ENCODE results near the gene BUD23.
"Not testable (repeated sequence)": the region's sequence is repeated elsewhere in the genome, so short reads cannot be mapped to it uniquely, and the experiment has no call there.

Gene BUD23

GRCh38 chr7:73683056-73683787 lies at the start of gene BUD23, which contains the start of gene DNAJC30:
TSS of gene BUD23 (plus strand) at chr7:73683597. CDS start at chr7:73683626, 29 bp downstream.
TSS of gene DNAJC30 (minus strand) at chr7:73683453. CDS start at chr7:73683423, 30 bp downstream.
- peak; percentile 99 for DNase-seq

DNA sequence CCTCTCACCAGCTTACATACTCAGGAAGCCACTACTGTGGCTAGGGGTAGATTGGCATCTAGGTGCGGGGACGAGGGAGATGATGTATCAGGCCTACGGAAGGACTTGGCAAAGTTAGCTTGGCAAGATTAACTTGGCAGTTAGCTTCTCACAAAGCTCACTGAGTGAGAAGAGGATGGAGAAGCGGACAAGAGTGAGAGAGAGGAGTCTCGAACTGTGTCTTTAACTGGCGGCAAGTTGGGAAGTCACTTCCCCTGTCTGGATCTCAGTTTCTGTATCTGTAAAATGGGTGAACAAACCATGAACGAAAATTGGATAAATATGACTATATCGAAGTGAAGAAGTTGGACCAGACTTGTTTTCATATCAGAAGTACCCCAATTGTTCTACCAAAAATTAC lies 49.6 kb upstream of the BUD23 start:
- DNase-seq, result no peak

DNA sequence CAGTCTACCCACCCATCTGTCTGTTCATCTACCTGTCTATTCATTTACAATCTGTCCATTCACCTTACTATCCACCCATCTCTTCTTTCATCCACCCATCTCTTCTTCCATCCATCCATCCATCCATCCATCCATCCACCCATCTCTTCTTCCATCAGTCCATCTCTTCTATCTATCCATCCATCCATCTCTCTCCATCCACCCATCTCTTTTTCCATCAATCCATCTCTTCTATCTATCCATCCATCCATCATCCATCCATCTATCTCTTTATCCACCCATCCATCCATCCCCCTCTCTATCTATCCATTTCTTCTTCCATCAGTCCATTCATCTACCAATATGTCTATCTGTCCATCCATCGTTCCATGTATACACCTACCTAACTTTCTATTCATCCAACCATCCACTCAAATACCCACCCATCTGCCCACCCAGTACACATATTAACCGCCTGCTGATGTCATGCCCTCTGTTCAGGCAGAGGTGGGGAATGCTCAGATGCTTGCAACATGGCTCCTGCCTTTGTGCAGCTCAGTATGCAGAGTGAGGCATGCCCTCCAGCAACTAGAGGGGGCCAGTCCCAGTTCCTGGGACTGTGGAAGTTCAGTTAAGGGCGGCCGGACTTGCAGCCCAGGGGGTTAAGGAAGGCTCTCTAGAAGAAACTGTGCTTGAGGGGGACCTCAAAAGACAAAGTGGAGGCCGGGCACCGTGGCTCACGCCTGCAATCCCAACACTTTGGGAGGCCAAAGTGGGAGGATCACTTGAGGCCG lies 47.8 kb upstream of the BUD23 start:
- no peak for DNase-seq

DNA sequence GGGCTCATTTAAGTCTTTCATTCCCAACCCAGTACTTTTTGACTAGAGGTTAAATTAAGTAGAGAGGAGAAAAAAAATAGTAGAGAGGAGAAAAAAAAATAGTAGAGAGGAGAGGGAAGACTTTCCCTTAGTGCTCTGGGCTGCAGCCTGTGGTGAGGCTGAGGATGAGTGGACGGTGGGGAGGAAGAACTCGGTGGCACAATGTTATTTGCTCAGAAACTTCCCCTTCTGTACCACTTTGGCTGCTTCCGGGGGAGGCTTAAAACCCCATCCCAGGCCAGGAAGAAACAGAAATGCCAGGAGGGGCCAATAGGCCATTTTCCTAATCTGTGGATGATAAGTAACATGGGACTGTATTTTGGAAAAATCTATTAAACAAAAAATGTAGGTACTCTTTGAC lies 44.5 kb upstream of the BUD23 start:
- DNase-seq, result no peak

DNA sequence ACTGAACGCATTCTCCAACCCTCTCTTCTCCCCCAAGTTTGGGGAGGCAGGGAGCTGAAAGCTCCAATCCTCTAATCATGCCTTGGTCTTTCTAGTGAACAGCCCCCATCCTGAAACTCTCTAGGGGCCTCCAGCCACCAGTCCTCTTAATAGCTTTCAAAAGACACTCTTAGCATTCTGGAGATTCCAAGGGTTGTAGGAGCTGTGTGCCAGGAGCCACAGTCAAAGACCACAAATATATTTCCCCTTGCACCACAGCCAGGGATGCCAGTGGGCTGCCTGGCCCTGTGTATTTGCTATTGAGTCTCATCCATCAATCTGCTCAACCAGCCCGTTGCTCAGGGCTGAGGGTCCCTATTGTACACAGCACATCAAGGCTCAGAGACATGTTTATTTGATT lies 40.6 kb upstream of the BUD23 start:
- no peak for DNase-seq

DNA sequence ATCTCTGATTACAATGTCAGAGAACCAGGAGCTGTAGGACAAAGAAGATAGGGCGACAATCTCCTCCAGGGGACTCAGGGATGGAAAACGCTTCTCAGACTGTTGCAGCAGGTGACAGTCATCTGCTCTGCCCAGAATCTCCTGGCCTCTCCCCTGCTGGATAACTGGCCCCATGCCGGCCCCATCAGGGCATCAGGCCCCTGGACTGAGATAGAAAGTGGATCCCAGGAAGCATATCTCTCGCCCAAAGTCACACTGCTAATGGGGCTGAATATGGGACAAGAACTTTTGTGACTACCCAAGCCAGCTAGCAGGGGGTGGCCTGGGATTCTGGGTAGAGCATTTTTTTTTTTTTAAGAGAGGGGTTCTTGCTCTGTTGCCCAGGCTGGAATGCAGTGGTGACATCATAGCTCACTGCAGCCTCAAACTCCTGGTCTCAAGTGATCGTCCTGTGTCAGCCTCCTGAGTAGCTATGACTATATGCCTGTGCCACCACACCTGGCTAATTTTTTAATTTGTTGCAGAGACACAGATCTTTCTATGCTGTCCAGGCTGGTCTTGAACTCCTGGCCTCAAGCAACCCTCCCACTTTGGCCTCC lies 38.6 kb upstream of the BUD23 start:
- DNase-seq, result no peak

DNA sequence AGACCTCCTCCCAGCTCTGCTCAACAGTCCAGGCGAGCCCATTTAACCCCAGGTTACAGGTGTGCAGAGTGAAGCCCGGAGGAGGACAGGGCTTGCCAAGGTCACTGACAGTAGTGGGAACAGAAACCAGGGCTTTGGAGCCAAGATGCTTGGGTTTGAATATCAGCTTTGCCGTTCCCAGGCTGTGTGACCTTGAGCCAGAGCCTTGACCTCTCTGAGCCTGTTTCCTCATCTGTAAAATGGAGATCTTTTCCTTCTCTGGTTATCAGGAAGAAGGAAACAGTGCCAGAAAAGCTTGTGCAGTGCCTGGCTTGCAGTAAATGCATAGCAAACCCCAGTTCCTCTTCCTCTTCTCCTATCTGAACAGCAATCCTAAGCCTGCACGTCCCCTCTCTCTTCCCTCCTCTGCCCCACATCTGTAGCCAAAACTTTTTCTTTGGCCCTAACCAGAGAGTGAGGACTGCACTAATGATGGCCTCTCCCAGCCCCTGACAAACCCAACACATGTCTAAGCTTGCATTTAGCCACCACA lies 37.7 kb upstream of the BUD23 start:
- DNase-seq, result no peak

GRCh38 chr7:73646785-73647724 lies 36.3 kb upstream of the BUD23 start:
- DNase-seq, result no peak

GRCh38 chr7:73647725-73648592 lies 35.4 kb upstream of the BUD23 start:
- peak in 1 of 2 experiments; percentile 22 for DNase-seq

DNA sequence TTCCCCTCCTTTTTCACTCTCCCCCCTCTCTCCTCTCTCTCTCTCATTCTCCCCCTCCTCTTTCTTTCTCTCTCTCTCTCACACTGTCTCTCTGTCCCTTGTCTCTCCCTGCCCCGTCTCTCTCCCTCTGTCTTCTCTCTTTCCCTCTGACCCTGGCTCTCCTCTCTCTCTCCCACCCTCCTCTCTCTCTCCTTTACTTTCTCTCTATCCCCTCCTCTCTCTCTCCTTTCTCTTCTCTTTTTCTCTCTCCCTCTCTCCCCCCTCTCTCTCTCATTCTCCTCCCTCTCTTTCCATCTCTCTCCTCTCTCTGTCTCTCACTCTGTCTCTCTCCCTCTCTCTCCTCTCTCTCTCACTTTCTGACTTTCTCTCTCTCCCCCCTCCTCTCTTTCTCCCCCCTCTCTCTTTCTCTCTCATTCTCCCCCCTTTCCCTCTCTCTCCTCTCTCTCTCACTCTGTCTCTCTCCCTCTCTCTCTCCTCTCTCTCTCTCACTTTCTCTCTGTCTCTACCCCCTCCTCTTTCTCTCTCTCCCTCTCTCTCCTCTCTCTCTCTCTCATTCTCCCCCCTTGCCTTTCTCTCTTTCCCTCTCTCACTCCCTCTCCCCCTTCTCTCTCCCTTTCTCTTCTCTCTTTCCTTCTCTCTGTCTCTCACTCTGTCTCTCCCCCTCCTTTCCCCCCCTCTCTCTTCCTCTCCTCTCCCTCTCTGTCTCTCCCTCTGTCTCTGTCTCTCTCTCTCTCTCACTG lies 34.6 kb upstream of the BUD23 start:
- no peak for DNase-seq

- no peak for DNase-seq
Measured at GRCh38 chr7:73649576-73649975, 33.8 kb upstream of the BUD23 start.

DNA sequence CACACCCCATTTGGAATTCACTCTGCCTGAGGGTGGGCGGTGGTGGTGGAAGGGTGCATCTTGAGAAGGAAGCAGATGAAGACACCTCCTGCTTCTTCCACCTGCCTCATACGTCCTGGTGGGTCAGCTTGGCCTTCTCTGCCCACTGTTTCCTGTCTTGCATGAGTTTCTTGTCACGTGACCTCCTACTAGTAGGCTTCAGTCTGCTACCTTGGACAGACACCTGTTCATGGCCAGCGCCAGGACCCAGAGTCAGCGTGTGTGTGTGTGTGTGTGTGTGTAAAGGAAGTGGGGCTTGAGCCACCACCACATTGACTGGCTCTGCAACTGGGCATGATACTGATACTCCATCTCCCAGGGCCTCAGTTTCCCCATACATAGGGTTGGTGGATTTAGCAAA lies 32.9 kb upstream of the BUD23 start:
- no peak for DNase-seq

GRCh38 chr7:73652541-73652949 lies 30.9 kb upstream of the BUD23 start:
- DNase-seq, result no peak

GRCh38 chr7:73655309-73655708 lies 28.1 kb upstream of the BUD23 start:
- not testable (repeated sequence) for DNase-seq

DNA sequence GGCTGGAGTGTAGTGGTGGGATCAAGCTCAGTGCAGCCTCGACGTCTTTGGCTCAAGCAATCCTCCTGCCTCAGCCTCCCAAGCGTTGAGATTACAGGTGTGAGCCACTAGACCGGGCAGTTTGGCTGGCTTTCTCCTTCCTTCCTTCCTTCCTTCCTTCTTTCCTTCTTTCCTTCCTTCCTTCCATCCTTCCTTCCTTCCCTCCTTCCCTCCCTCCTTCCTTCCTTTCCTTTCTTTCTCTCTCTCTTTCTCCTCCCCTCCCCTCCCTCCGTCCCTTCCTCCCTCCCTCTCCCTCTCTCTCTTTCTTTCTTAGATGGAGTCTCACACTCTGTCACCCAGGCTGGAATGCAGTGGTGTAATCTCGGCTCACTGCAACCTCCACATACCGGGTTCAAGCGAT lies 23.4 kb upstream of the BUD23 start:
- DNase-seq, result no peak

- DNase-seq, result not testable (repeated sequence)
Measured at GRCh38 chr7:73660594-73660993, 22.8 kb upstream of the BUD23 start.

- DNase-seq, result no peak
Measured at GRCh38 chr7:73663033-73663432, 20.4 kb upstream of the BUD23 start.

DNA sequence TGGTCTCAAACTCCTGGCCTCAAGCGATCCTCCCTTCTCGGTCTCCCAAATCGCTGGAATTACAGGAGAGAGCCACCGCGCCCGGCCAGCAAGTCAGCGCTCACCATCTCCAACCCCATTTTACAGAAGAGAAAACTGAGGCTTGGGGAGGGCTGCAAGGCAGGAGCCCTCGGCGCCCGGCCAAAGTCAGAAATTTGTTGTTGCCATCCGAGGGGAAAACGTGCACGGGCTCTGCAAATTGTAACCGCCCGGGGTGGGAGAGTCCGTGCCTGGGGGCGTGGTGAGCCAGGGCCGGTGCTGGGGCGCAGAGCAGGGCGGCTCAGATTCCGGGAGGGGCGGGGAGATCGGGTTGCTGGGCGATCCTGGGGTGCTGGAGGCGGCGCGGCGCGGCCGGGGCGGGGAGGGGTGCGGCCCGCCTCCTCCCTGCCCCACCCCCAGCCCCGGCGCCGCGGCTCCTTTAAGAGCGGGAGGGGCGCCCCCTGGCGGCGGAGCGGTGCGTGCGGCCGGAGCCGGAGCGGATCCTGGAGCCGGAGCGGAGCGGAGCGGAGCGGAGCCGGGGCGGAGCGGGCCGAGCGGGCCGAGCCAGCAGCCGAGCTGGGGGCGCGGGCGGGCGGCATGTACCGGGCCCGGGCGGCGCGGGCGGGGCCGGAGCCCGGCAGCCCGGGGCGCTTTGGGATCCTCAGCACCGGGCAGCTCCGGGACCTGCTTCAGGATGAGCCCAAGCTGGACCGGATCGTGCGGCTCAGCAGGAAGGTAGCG lies 15.9 kb upstream of the BUD23 start, which contains the start of gene VPS37D:
VPS37D (plus strand) TSS at position 488 of the 759 bp plus-strand sequence; CDS start at position 616, 128 bp downstream.
- DNase-seq, result peak; percentile 90 to 91

GRCh38 chr7:73668103-73668885 lies 15.1 kb upstream of the BUD23 start:
- no peak for DNase-seq

Data from activated CD4-positive, alpha-beta T cell treated with anti-CD3 and anti-CD28 coated beads, Interleukin-2, amount 50 U/mL, for 4 hours (primary cell).